HUES64 (cell line): Measurements from ENCODE around the gene EEF1E1. TPM values are rescaled to one million over a fixed set of nuclear protein-coding genes. Genes with fewer than 3 reads are reported as not detected.

Experiments used
- H3K27ac ChIP-seq: 2 replicates; pipeline ENCODE4 v1.7.0; 2013; ENCODE audit warnings: low read depth, low read length, inconsistent platforms
- H3K27me3 ChIP-seq: 2 replicates; pipeline ENCODE4 v1.6.1; 2013; ENCODE audit warnings: mild to moderate bottlenecking, low read length; ENCODE audit not compliant: insufficient read depth
- H3K36me3 ChIP-seq: 2 replicates; pipeline ENCODE4 v1.6.1; 2013; ENCODE audit warnings: mild to moderate bottlenecking, low read length; ENCODE audit not compliant: insufficient read depth
- H3K4me1 ChIP-seq: 2 replicates; pipeline ENCODE4 v1.6.1; 2013; ENCODE audit warnings: mild to moderate bottlenecking, low read length, moderate library complexity; ENCODE audit not compliant: insufficient read depth
- H3K4me3 ChIP-seq: 2 replicates; pipeline ENCODE4 v1.5.1; 2013; ENCODE audit warnings: mild to moderate bottlenecking, low read length, moderate library complexity
- H3K9ac ChIP-seq: 2 replicates; pipeline ENCODE4 v1.6.1; 2013; ENCODE audit warnings: mild to moderate bottlenecking, low read depth, low read length
- H3K9me3 ChIP-seq: 2 replicates; pipeline ENCODE4 v1.6.1; 2013; ENCODE audit warnings: low read depth, low read length; ENCODE audit not compliant: insufficient read depth
- WGBS: fragments of 150-250, 120-280 bp; methylation state at CpG from one replicate; pipeline ENCODE4 v1.1.7; 2013; ENCODE audit warnings: missing lambda C conversion rate; 5-methylcytosine and 5-hydroxymethylcytosine counted together
- polyA plus RNA-seq, 2 experiments: library from polyadenylated mRNA; stranded (reverse); fragments of 50-300 nt; gene quantifications; one replicate each; pipeline ENCODE4 v1.2.3, GENCODE V29; 2013

Gene EEF1E1
- 107 TPM for polyA plus RNA-seq (2013, experiment 1 of 2)
- polyA plus RNA-seq (2013, experiment 2 of 2): 112 TPM

DNA sequence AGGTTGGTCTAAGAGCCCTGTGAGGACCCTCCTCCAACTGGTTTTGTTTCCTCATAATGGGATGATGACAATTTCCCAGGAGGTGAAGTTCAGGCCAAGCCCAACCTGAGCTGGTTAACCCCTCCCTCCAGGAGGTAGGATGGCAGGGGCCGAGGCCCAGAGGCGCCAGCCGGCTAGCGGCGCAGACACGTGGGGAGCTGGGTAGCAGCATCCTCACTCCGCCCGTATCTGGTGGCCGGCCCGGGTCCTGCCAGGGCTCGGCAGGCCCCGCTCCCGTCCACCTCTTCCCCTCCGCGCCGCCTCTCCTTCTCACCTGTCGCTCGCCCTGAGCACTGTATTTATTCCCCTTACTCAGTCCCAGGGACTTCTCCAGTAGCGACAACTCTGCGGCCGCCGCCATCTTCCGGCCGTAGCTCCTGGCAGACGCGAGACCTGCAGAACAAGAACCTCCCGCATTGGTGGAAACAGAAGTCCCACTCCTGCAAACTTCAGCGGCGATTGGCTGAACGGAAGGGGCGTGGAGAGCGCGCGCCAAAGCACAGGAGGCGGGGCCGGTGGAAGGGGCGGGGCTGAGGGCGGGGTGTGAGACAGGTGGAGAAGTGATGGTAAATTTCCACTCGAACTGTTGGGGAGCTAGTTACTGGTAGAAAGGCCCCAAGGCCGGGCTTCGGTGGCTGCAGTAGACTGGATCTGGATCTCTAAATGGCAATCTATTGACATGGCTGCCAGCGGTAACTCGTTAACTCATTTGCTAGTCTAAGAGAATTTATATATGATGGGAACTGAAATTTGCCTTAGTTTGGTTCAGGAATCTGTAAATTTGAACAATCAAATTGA lies at the start of gene EEF1E1:
Gene EEF1E1, minus strand, starts transcription at position 427 of the 837 bp plus-strand sequence. Its CDS starts 27 bp downstream, at position 400.
- WGBS: 2% methylated on average over 43 of the region's 43 CpGs
- Histone ChIP-seq H3K27ac (peak within 1 kb of the TSS; percentile 78), H3K9ac (peak within 1 kb of the TSS; percentile 90), H3K27me3 (no peaks in the 10 kb centered on the region), H3K36me3 (peaks cover 27% of the 10 kb centered on the region), H3K4me1 (peaks cover 5% of the 10 kb centered on the region; the same call in 1 of the 2 replicates), H3K4me3 (peak within 1 kb of the TSS; percentile 91), H3K9me3 (no peaks in the 10 kb centered on the region)

DNA sequence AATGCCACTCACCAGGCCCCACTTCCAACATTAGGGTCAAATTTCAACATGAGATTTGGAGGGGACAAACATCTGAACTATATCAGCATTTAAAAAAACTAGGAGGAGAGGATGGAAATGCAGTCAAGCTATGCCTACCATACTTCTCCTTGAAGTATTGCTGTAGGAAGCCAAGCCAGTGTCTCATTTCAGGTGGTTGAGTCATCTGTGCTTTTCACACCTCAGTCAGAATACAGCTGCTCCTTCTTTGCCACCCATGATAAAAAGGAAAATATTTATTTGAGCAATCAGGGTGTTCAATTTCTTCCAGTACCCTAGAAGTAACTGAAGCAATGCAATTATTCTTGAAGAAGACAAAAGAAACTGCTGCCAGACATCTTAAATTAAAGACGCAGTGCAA lies 47.0 kb upstream of the EEF1E1 start:
- Histone ChIP-seq H3K27me3 (no peaks in the 10 kb centered on the region), H3K9me3 (no peaks in the 10 kb centered on the region), H3K9ac (no peak overlapping the region), H3K36me3 (no peaks in the 10 kb centered on the region), H3K4me1 (no peaks in the 10 kb centered on the region), H3K4me3 (no peak overlapping the region), H3K27ac (no peak overlapping the region)
- WGBS: 100% methylated on average over 1 of the region's 1 CpG

DNA sequence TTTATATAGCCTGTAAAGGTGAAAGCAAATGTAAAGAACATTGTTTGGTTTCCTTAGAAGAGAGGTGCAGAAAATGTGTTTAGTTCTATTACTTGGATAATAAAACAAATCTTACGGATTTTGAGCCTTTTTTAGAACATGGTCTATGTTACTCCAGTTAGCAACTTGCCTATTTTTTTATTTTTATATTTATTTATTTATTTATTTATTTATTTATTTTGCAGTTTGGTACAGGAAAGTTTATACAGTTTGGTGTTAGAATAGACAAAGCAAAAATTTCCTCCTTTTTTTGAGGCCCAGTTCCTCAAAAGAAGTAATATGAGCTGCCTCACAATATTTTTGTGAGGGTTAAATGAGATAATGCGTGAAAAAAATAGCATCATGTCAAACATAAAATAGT lies 41.6 kb upstream of the EEF1E1 start:
- no peaks in the 10 kb centered on the region for H3K9me3 ChIP-seq
- 100% methylated on average over 1 of the region's 2 CpGs for WGBS
- H3K4me1 ChIP-seq: no peaks in the 10 kb centered on the region

DNA sequence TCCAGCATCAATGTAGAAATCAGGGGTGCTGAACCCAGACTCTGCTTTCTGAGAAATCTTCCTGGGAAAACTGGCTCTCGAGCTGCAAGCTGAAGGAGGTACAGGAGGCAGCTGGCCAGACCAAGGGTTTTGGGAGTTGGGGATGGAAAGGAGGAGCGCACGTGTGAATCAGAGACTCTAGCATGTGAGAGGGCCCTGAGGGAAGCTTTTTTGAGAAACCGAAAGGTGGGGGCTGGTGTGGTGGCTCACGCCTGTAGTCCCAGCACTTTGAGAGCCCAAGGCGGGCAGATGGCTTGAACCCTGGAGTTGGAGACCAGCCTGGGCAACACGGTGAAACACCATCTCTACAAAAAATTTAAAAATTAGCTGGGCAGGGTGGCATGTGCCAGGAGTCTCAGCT lies 37.1 kb upstream of the EEF1E1 start:
- no peaks in the 10 kb centered on the region for H3K27me3 ChIP-seq
- H3K36me3 ChIP-seq: no peaks in the 10 kb centered on the region
- no peak overlapping the region for H3K9ac ChIP-seq
- no peak overlapping the region for H3K27ac ChIP-seq
- no peaks in the 10 kb centered on the region for H3K4me1 ChIP-seq
- no peak overlapping the region for H3K4me3 ChIP-seq
- H3K9me3 ChIP-seq: no peaks in the 10 kb centered on the region
- 93% methylated on average over 7 of the region's 7 CpGs for WGBS

More for the DNA sequence above, 41.6 kb upstream of the EEF1E1 start:
- Histone ChIP-seq H3K27me3 (no peaks in the 10 kb centered on the region), H3K4me3 (no peak overlapping the region), H3K9ac (no peak overlapping the region), H3K27ac (no peak overlapping the region), H3K36me3 (no peaks in the 10 kb centered on the region)

DNA sequence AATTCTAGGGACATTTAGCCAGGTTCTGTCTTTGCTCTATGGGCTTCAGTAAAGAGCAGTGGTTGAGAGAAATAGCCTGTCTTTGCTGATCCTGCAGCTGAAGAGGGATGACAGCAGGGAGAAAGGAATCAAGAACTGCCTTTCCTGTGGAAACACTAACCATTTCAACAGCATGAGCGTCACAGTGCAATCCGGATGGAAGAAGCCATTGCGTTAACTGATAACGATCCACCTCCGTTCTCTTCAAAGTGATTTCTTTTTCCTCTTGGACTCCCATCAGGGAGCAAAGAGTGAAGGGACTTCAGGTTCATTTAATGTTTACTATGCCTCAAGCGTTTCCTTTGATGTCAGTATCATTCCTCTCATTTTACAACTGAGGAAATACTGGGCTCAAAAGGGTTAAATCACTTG lies 35.2 kb upstream of the EEF1E1 start:
- H3K4me3 ChIP-seq: no peak overlapping the region
- H3K4me1 ChIP-seq: no peaks in the 10 kb centered on the region
- 92% methylated on average over 6 of the region's 6 CpGs for WGBS
- no peaks in the 10 kb centered on the region for H3K27me3 ChIP-seq
- no peaks in the 10 kb centered on the region for H3K9me3 ChIP-seq
- no peaks in the 10 kb centered on the region for H3K36me3 ChIP-seq
- no peak overlapping the region for H3K9ac ChIP-seq
- no peak overlapping the region for H3K27ac ChIP-seq

DNA sequence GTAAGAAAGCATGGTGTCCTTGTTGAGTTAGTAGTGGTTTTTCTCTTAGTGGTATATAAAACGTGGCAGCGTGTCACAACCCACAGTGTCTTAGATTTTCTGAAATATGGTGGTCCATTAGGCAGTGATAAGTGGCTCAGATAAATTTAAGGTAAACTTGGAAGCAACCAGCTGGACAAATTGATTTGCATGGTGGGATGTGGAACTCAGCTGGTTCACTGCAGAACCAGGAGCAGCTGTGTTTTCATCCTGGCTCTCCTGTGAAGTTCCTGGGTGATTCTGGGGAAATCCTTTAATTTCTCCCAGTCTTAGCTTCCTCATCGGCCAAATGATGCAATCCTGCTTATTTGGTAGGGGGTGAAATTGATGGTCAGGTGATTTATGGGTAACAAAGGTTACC lies 32.9 kb upstream of the EEF1E1 start:
- H3K27me3 ChIP-seq: no peaks in the 10 kb centered on the region

DNA sequence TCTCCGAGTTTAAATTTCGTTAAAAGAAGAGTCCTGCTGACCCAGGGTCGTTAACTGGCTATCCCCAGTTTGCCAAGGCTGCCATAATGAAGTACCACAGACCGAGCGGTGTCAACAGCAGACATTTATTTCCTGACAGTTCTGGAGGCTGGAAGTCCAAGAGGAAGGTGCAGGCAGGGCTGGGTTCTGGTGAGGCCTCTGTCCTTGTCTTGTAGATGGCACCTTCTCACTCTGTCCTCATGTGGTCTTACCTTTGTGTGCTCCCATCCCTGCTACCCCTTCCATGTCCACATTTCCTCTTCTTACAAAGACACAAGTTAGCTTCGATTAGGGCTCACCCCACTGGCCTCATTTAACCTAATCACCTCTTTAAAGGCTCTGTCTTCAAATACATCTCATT lies 29.8 kb upstream of the EEF1E1 start:
- Histone ChIP-seq H3K9me3 (no peaks in the 10 kb centered on the region), H3K27me3 (no peaks in the 10 kb centered on the region), H3K27ac (no peak overlapping the region), H3K4me3 (no peak overlapping the region), H3K9ac (no peak overlapping the region), H3K36me3 (no peaks in the 10 kb centered on the region), H3K4me1 (no peaks in the 10 kb centered on the region)
- WGBS: 92% methylated on average over 6 of the region's 6 CpGs

More for the DNA sequence above, 32.9 kb upstream of the EEF1E1 start:
- no peaks in the 10 kb centered on the region for H3K36me3 ChIP-seq
- H3K4me3 ChIP-seq: no peak overlapping the region
- H3K9me3 ChIP-seq: no peaks in the 10 kb centered on the region
- no peaks in the 10 kb centered on the region for H3K4me1 ChIP-seq
- H3K27ac ChIP-seq: no peak overlapping the region
- H3K9ac ChIP-seq: no peak overlapping the region
- 96% methylated on average over 3 of the region's 3 CpGs for WGBS

DNA sequence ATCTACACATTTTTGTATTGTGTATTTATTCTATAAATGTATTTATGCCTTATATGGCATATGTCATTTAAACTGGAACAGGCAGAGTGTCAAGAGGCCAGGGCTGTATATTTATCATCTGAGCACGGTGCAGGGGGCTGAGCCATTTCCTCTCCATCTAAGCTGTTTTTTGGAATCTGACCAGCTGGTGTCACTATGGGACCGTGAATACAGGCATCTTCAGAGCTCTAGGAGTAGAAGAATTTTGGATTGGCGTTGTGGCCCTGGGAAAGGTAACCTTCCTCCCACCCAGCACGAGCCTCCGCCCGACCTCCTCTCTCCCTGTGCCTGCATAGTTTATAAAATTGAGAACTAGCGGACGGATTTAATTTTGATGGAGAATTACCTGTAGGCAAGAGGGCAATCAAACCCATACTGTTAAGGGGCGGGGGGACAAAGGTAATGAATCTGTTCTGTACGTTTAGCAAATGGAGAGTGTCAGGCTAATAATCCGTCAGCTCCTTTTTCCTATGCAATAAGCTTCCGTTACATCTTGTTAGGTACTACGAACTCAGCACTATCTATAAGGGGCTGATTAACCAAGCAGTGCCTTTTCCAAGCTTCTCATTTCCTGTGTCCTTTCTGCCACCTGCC lies 29.0 kb upstream of the EEF1E1 start:
- Histone ChIP-seq H3K9ac (no peak overlapping the region), H3K4me3 (no peak overlapping the region), H3K27me3 (no peaks in the 10 kb centered on the region), H3K27ac (no peak overlapping the region), H3K4me1 (no peaks in the 10 kb centered on the region), H3K9me3 (no peaks in the 10 kb centered on the region), H3K36me3 (no peaks in the 10 kb centered on the region)
- WGBS: 66% methylated on average over 9 of the region's 13 CpGs

DNA sequence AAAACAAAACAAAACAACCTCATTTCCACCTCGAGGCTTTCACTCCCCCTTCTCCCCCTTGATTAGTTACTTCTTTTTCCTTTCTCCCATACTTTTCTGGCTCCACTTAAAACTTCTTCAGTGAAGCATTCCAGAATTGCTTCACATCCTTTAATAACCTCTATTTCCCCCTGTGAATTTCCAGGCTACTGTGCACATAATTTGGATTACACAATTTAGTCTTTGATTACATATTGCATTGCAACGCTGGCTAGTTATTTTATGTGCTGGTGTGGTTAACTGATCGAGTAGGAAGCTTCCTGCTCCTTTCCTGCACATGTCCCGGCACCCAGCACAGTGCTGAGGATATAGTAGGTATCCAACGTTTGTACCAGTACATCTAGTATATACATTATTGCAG lies 28.1 kb upstream of the EEF1E1 start:
- Histone ChIP-seq H3K9ac (no peak overlapping the region), H3K4me1 (no peaks in the 10 kb centered on the region), H3K9me3 (no peaks in the 10 kb centered on the region), H3K36me3 (no peaks in the 10 kb centered on the region), H3K4me3 (no peak overlapping the region), H3K27me3 (no peaks in the 10 kb centered on the region), H3K27ac (no peak overlapping the region)
- 81% methylated on average over 4 of the region's 5 CpGs for WGBS

DNA sequence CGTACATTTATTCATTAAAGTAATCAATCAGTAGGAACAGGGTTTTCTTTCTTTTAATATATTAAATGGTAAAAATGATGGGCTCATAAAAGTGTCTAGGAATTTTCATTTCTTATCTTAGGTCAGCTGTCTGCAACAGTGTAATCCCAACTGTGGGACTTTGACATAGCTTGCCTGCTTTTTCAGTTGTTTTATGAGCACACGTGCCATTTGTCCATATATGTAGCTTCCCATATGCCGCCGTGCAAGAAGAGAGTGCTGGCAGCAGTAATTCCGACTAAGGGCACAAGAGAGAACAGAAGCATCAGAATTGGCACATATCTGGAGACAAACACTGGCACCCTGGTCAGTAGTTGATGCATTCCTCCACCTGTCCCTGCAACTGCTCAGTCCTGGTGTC lies 20.9 kb upstream of the EEF1E1 start:
- Histone ChIP-seq H3K9me3 (no peaks in the 10 kb centered on the region), H3K4me3 (no peak overlapping the region), H3K27me3 (no peaks in the 10 kb centered on the region), H3K36me3 (no peaks in the 10 kb centered on the region), H3K27ac (no peak overlapping the region), H3K9ac (no peak overlapping the region), H3K4me1 (no peaks in the 10 kb centered on the region)
- WGBS: 95% methylated on average over 4 of the region's 5 CpGs

DNA sequence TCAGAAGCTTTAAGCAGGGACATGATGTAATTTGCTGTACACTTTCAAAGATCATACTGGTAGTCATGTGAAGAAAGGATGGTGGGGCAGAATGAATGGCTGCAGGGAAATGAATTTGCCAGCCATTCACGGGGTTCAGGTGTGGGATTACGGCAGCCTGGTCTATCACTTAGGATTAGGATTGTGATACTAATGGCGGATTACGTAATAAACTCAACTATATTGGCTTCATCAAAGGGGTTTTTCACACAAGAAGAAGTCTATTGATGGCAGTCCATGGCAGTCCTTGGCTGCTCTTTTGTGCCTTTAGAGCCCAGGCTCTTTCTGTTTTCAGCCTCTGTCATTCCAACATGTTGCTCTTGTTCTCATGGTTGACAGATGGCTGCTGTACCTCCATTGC lies 12.6 kb upstream of the EEF1E1 start:
- no peak overlapping the region for H3K27ac ChIP-seq
- H3K4me3 ChIP-seq: no peak overlapping the region
- WGBS: 73% methylated on average over 4 of the region's 4 CpGs
- H3K27me3 ChIP-seq: no peaks in the 10 kb centered on the region
- H3K9me3 ChIP-seq: no peaks in the 10 kb centered on the region
- no peaks in the 10 kb centered on the region for H3K4me1 ChIP-seq
- no peak overlapping the region for H3K9ac ChIP-seq
- H3K36me3 ChIP-seq: no peaks in the 10 kb centered on the region
